Stimulated activated CD4-positive, alpha-beta T cell treated with anti-CD3 and anti-CD28 coated beads, TNF-alpha, amount 100 ng/mL, for 48 hours (primary cell): ENCODE data around the gene ZNF575.
A peak's percentile ranks its signal among the peaks of the same experiment; 100 is the strongest.
"Not testable (repeated sequence)": the region's sequence is repeated elsewhere in the genome, so short reads cannot be mapped to it uniquely, and the experiment has no call there.

ENCODE experiments used
- DNase-seq, 3 donors: peaks; one replicate each; pipeline ENCODE4 v3.0.0-alpha.2; 2020; ENCODE audit warnings: low read depth in 3 of 3

The ZNF575 gene

GRCh38 chr19:43544077-43544476 lies 11.1 kb downstream of the ZNF575 start:
- DNase-seq, result no peak

- no peak for DNase-seq
Observed at GRCh38 chr19:43545276-43545675, 12.3 kb downstream of the ZNF575 start.

- DNase-seq, result no peak
Observed at GRCh38 chr19:43545981-43546380, 13.0 kb downstream of the ZNF575 start.

- no peak for DNase-seq
Observed at GRCh38 chr19:43546581-43546980, 13.6 kb downstream of the ZNF575 start.

- not testable (repeated sequence) for DNase-seq
Observed at GRCh38 chr19:43547926-43548325, 14.9 kb downstream of the ZNF575 start.

GRCh38 chr19:43548706-43549105 lies 15.7 kb downstream of the ZNF575 start:
- no peak for DNase-seq

GRCh38 chr19:43551399-43552197 lies 18.6 kb downstream of the ZNF575 start:
- no peak for DNase-seq

GRCh38 chr19:43552198-43552450 lies 19.1 kb downstream of the ZNF575 start:
- DNase-seq, result no peak

- no peak for DNase-seq
Observed at GRCh38 chr19:43552616-43553015, 19.6 kb downstream of the ZNF575 start.

- no peak for DNase-seq
Observed at GRCh38 chr19:43553656-43554055, 20.7 kb downstream of the ZNF575 start.

- DNase-seq, result no peak
Observed at GRCh38 chr19:43554317-43554895, 21.4 kb downstream of the ZNF575 start.

GRCh38 chr19:43555185-43555770 lies 22.3 kb downstream of the ZNF575 start:
- DNase-seq, result peak; percentile 59 to 79 (median 67)

- no peak for DNase-seq
Observed at GRCh38 chr19:43560687-43561086, 27.7 kb downstream of the ZNF575 start.

GRCh38 chr19:43561139-43561970 lies 28.4 kb downstream of the ZNF575 start:
- DNase-seq, result no peak

GRCh38 chr19:43562226-43562697 lies 29.3 kb downstream of the ZNF575 start:
- no peak for DNase-seq

GRCh38 chr19:43562698-43563241 lies 29.8 kb downstream of the ZNF575 start:
- peak; percentile 31 to 48 (median 45) for DNase-seq

- DNase-seq, result no peak
Observed at GRCh38 chr19:43563816-43564457, 30.9 kb downstream of the ZNF575 start.

GRCh38 chr19:43564800-43565199 lies 31.8 kb downstream of the ZNF575 start:
- DNase-seq, result no peak

- no peak for DNase-seq
Observed at GRCh38 chr19:43569657-43570056, 36.7 kb downstream of the ZNF575 start.

GRCh38 chr19:43570174-43570791 lies 37.3 kb downstream of the ZNF575 start:
- DNase-seq, result no peak

- no peak for DNase-seq
Observed at GRCh38 chr19:43572171-43572588, 39.2 kb downstream of the ZNF575 start.
